Measurements from ENCODE around the gene RNF17. TPM values are rescaled to one million over a fixed set of nuclear protein-coding genes. Genes with fewer than 3 reads are reported as not detected.

RNF17 gene
- total RNA-seq, 1 experiment from 2014 or later = not detected

- H3K9ac ChIP-seq (ENCODE audit: low read length) = no peak overlapping the region
- no peaks in the 10 kb centered on the region for H3K9me2 ChIP-seq (ENCODE audit: insufficient read depth)
- no peak overlapping the region for H3K4me2 ChIP-seq (ENCODE audit: low read length)
- no peak overlapping the region for H3K27ac ChIP-seq (ENCODE audit: low read depth, low read length)
- ChIA-PET POLR2A (no interaction called here), RAD21 (ENCODE audit: low non-redundant PET in 1 of 2, low total read pairs in 2 of 2, uncharacterized antibody in 2 of 2, unreplicated experiment in 2 of 2) (no interaction called here), CTCF (no interaction called here)
- H3K79me2 ChIP-seq (ENCODE audit: insufficient read depth, low read length) = no peaks in the 10 kb centered on the region
- ATAC-seq = no peak
- H2AFZ ChIP-seq (ENCODE audit: low read depth, low read length, poor library complexity, severe bottlenecking) = no peak overlapping the region
- intact Hi-C loops (cut with micrococcal nuclease) = no loop called here
- no peaks in the 10 kb centered on the region for H3K9me3 ChIP-seq (ENCODE audit: control insufficient read depth in 1 of 2, insufficient read depth in 1 of 2, low read depth in 1 of 2, low read length in 2 of 2)
- no peaks in the 10 kb centered on the region for H3K4me1 ChIP-seq (ENCODE audit: control insufficient read depth in 1 of 2, insufficient read depth in 2 of 2, low read length in 2 of 2)
- no peak overlapping the region for H3K4me3 ChIP-seq (replicated peaks in 1 of 2; ENCODE audit: low read depth in 1 of 2, low read length in 2 of 2)
- H3K27me3 ChIP-seq (ENCODE audit: insufficient read depth, low read length) = no peaks in the 10 kb centered on the region
- DNase-seq (ENCODE audit: low read depth, low spot score) = no peak
- BruUV-seq (replicated peaks) = no TSS peak
- no peaks in the 10 kb centered on the region for H3K36me3 ChIP-seq (ENCODE audit: control insufficient read depth in 1 of 2, insufficient read depth in 2 of 2, low read length in 2 of 2)
- no peaks in the 10 kb centered on the region for H4K20me1 ChIP-seq (ENCODE audit: insufficient read depth)
- no peak for TF ChIP-seq EGR1 (IDR thresholded peaks at IDR 0.05; ENCODE audit: low read depth)
- no peak for TF ChIP-seq TCF7L2 (IDR thresholded peaks at IDR 0.05; ENCODE audit: borderline replicate concordance, extremely low read depth, insufficient read depth, insufficient read length)
- no peak for TF ChIP-seq ZBTB33 (IDR thresholded peaks at IDR 0.05; ENCODE audit: extremely low read depth, insufficient replicate concordance, low read length)
- TF ChIP-seq, protein P1, sequence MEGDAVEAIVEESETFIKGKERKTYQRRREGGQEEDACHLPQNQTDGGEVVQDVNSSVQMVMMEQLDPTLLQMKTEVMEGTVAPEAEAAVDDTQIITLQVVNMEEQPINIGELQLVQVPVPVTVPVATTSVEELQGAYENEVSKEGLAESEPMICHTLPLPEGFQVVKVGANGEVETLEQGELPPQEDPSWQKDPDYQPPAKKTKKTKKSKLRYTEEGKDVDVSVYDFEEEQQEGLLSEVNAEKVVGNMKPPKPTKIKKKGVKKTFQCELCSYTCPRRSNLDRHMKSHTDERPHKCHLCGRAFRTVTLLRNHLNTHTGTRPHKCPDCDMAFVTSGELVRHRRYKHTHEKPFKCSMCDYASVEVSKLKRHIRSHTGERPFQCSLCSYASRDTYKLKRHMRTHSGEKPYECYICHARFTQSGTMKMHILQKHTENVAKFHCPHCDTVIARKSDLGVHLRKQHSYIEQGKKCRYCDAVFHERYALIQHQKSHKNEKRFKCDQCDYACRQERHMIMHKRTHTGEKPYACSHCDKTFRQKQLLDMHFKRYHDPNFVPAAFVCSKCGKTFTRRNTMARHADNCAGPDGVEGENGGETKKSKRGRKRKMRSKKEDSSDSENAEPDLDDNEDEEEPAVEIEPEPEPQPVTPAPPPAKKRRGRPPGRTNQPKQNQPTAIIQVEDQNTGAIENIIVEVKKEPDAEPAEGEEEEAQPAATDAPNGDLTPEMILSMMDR (IDR thresholded peaks at IDR 0.05 in 2 of 3, conservative IDR thresholded peaks at IDR 0.05 in 1 of 3; ENCODE audit: borderline replicate concordance in 1 of 3, insufficient read depth in 1 of 3, low read depth in 2 of 3, low read length in 2 of 3) = 0 out of 6 replicates have a peak, but pooled peaks of 1 of the 3 experiments have one; percentile 10
- TF ChIP-seq EZH2phosphoT487 (IDR thresholded peaks at IDR 0.05; ENCODE audit: borderline replicate concordance) = no peak
- TF ChIP-seq ZFX (IDR thresholded peaks at IDR 0.05) = no peak
These were observed 95.0 kb downstream of the RNF17 start for GRCh38 chr13:24858953-24859352.
